Measurements from ENCODE around the gene ST7.

DNA sequence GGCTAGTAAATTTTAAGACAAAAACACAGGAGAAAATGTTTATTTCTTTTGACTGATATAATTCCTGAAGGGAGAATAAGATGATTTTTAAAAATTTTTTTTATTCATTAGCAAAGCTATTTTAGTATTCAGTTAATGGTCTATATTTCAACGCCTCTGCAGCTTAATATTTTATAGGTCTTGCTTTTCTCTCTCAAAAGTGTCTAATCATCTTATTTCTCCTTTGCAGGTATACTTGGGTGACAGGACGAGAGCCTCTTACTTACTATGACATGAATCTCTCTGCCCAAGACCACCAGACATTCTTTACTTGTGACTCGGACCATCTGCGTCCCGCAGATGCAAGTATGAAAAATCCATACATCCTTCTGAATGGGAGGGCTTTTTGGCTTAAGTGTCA lies 177.0 kb downstream of the ST7 start:
- TF ChIP-seq, protein P1, sequence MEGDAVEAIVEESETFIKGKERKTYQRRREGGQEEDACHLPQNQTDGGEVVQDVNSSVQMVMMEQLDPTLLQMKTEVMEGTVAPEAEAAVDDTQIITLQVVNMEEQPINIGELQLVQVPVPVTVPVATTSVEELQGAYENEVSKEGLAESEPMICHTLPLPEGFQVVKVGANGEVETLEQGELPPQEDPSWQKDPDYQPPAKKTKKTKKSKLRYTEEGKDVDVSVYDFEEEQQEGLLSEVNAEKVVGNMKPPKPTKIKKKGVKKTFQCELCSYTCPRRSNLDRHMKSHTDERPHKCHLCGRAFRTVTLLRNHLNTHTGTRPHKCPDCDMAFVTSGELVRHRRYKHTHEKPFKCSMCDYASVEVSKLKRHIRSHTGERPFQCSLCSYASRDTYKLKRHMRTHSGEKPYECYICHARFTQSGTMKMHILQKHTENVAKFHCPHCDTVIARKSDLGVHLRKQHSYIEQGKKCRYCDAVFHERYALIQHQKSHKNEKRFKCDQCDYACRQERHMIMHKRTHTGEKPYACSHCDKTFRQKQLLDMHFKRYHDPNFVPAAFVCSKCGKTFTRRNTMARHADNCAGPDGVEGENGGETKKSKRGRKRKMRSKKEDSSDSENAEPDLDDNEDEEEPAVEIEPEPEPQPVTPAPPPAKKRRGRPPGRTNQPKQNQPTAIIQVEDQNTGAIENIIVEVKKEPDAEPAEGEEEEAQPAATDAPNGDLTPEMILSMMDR (IDR thresholded peaks at IDR 0.05; ENCODE audit: poor library complexity), result no peak
- no peak for TF ChIP-seq EZH2phosphoT487 (IDR thresholded peaks at IDR 0.05; ENCODE audit: low read depth, severe bottlenecking, unreplicated experiment)
- no peak for TF ChIP-seq EZH2 (IDR thresholded peaks at IDR 0.05; ENCODE audit: borderline replicate concordance)

All from hepatocyte (in vitro differentiated cells).